Coronary artery (tissue), 2 donors: Measurements from ENCODE around the gene SERGEF.

ENCODE experiments used
- DNase-seq: peaks from one replicate; pipeline ENCODE4 v3.0.0-alpha.2; 2017; ENCODE audit warnings: low spot score
- H3K27ac ChIP-seq, 2 donors: fragments of 200-600 bp; sonication (generic); one replicate each; pipeline ENCODE4 v1.5.1; 2016 to 2019
- H3K4me3 ChIP-seq: fragments of 200-600 bp; sonication (generic); 2 replicates; pipeline ENCODE4 v1.5.1; 2016; ENCODE audit warnings: mild to moderate bottlenecking, moderate library complexity
- TF ChIP-seq, protein P1 (sequence below): fragments of 200-600 bp; sonication (generic); IDR thresholded peaks from one replicate; pipeline ENCODE4 v1.5.1; 2019; ENCODE audit warnings: antibody characterized with exemption

SERGEF gene

DNA sequence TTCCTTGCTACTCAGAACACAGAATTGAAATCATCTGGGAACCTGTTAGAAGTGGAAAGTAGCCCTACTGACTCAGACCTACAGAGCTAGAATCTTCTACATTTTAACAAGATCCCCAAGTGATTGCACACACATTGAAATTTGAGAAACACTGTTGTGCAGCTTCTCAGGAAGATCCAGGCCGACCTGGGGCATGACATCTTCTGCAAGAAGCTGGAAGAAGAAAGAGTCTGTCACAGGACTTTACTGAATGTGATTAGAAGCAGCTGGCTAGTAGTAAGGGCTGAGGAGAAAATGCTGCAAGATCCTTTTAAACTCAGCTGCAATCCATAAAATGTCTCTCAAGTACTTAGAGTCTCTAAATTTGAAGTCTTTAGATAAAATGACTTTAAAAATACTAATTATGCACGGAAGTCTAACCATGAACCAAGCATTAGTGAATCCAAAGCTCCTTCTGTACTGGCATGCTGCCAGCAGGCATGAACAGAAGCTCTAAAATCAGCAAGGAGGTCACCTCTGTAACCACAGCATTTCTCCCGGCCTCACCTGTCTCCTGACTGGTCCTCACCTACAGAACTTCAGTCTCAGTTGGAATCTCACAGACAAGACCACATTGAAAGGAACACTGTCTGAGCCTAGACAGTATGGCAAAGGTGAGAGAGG lies 85.0 kb downstream of the SERGEF start:
- TF ChIP-seq, protein P1, sequence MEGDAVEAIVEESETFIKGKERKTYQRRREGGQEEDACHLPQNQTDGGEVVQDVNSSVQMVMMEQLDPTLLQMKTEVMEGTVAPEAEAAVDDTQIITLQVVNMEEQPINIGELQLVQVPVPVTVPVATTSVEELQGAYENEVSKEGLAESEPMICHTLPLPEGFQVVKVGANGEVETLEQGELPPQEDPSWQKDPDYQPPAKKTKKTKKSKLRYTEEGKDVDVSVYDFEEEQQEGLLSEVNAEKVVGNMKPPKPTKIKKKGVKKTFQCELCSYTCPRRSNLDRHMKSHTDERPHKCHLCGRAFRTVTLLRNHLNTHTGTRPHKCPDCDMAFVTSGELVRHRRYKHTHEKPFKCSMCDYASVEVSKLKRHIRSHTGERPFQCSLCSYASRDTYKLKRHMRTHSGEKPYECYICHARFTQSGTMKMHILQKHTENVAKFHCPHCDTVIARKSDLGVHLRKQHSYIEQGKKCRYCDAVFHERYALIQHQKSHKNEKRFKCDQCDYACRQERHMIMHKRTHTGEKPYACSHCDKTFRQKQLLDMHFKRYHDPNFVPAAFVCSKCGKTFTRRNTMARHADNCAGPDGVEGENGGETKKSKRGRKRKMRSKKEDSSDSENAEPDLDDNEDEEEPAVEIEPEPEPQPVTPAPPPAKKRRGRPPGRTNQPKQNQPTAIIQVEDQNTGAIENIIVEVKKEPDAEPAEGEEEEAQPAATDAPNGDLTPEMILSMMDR, result no peak
- no peak overlapping the region for H3K27ac ChIP-seq
- DNase-seq, result no peak
- no peak overlapping the region for H3K4me3 ChIP-seq

DNA sequence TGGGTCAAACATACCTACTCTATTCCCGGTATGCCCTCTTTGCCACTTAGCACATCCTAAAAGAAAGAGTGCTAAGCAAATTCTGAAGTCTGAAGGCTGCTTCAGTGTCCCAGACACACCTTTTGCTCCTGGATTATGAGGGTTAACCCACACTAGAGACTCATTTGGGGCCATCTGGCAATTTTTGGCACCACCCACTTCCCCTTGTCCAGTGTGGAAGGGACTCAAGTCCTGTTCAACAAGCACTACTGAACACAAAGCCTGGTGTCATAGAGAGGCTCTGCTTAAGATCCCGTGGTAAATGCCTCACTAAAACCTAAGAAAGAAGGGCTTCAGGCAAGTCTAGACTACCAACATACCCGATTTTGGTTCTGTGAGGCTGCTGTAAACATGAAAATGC lies 85.8 kb downstream of the SERGEF start:
- no peak overlapping the region for H3K27ac ChIP-seq
- TF ChIP-seq, protein P1, result no peak
- DNase-seq, result no peak
- no peak overlapping the region for H3K4me3 ChIP-seq

DNA sequence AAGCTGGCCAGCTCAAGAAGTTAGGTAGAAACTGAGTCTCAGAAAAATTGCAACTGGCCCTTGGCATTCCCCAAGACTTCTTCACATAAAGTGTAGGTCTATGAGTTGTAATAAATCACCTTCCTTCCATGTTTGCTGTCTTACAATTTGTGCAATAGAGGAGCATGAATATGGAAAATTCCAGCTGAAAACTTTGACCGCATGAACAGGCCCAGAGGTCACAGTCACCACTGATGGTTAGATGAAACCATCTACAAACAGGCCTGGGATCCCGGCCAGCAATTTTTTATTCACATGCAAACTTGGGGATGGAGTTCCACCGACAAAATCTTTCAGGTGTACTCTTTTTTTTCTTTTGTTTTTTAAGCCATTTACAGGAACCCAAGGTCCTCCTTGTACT lies 88.1 kb downstream of the SERGEF start:
- no peak for DNase-seq
- Histone ChIP-seq H3K27ac (no peak overlapping the region), H3K4me3 (no peak overlapping the region)
- TF ChIP-seq, protein P1, result no peak

DNA sequence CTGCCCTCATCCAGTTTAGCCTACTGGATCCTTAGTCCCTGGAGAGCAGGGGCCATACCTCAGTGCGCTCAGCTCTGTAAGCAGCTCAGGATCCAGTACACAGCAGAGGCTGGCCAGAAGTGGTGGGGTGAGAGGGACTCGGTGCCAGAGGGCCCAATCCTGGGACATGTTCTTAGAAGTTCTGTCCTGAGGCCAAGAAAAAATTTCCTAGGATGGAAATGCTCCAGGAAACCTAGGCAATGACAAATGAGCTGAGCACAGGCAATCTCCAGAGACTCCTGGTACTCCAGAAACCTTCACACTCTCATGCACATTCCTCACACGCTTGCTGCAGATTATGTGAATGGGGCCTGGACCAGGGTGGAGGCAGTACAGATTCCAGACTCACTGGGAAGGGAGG lies 89.6 kb downstream of the SERGEF start:
- Histone ChIP-seq H3K27ac (no peak overlapping the region), H3K4me3 (no peak overlapping the region)
- TF ChIP-seq, protein P1, result no peak
- no peak for DNase-seq

DNA sequence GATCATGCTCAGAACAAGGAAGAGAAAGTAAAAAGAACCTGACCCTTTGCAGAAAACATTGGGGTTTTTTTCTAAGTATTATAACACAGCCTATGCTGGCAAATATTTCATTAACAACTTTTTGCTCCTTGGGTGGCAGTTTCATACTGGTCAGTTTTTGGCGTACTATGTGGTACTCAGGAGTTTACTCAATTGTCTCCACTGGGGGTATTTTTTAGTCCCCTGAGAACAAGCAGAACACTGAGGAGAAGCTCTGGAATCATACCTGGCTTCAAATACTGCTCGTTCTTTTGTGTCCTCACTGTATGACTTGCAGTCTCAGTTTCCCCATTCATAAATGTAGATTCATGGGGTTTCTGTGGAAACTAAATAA lies 90.4 kb downstream of the SERGEF start:
- Histone ChIP-seq H3K27ac (peak overlapping the region in 1 of 2 donors; percentile 16), H3K4me3 (no peak overlapping the region)
- no peak for DNase-seq
- TF ChIP-seq, protein P1, result no peak

DNA sequence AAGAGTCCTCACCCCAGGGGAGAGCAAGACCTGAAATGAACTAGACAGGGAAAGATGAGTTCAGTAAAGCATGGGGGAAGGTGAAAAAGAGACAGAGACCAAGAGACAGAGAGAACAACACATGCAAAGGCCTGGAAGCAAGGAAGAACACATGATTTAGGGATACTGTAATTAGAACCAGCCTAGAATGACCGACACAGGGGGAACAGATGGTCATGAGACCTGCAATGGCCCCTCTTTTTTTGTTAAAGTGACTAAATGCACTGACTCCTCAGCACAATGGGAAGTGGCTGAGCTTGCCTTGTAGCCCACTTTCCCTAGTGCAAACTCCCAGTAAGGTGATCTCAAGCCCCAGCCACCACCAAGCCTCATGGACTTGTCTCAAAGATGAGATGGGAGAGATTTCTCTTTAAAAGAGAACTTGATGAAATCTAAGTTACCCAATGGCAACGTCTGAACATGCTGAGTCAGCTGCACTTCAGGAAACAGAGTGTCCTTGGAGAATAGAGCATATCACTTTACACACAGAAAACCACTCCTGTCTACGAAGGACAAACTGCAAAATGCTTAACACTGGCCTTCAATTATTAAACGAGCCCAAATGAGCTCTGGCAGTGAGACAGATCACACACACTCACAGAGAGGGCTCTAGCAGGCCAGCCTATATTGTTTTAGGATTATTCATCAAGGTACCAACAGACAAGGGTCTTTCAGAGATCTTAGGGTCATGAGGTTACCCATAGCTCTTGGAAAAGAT lies 91.0 kb downstream of the SERGEF start:
- TF ChIP-seq, protein P1, result no peak
- DNase-seq, result no peak
- no peak overlapping the region for H3K27ac ChIP-seq
- H3K4me3 ChIP-seq, result no peak overlapping the region
